Choroid plexus epithelial cell (primary cell): ENCODE measurements around the gene PPARG.
"Not testable (repeated sequence)": the region's sequence is repeated elsewhere in the genome, so short reads cannot be mapped to it uniquely, and the experiment has no call there.

Source experiments
- DNase-seq: peaks from one replicate; pipeline ENCODE4 v3.0.0-alpha.2; 2010; ENCODE audit warnings: low read depth
- H3K4me3 ChIP-seq: 2 replicates; pipeline ENCODE4 v1.5.1; 2011; ENCODE audit warnings: low read depth, mild to moderate bottlenecking, control low read depth, low read length, moderate library complexity
- CTCF ChIP-seq: conservative IDR thresholded peaks from 2 replicates; pipeline ENCODE4 v1.5.1; 2011; ENCODE audit warnings: low read depth, mild to moderate bottlenecking, control low read depth, inconsistent platforms, low read length, moderate library complexity

PPARG gene

GRCh38 chr3:12445523-12446240 lies 156.8 kb downstream of the PPARG start:
- TF ChIP-seq CTCF, result no peak
- no peak for DNase-seq

GRCh38 chr3:12446298-12446697 lies 157.4 kb downstream of the PPARG start:
- no peak for DNase-seq
- no peak for TF ChIP-seq CTCF
- no peak overlapping the region for H3K4me3 ChIP-seq

More at GRCh38 chr3:12445523-12446240, 156.8 kb downstream of the PPARG start:
- no peak overlapping the region for H3K4me3 ChIP-seq

- no peak for TF ChIP-seq CTCF
- H3K4me3 ChIP-seq, result no peak overlapping the region
- no peak for DNase-seq
These were observed 158.2 kb downstream of the PPARG start for GRCh38 chr3:12447075-12447474.

- DNase-seq, H3K4me3 ChIP-seq: not testable (repeated sequence)
These were observed 159.7 kb downstream of the PPARG start for GRCh38 chr3:12448404-12449202.

GRCh38 chr3:12449889-12450682 lies 161.2 kb downstream of the PPARG start:
- no peak for DNase-seq
- TF ChIP-seq CTCF, result no peak
- no peak overlapping the region for H3K4me3 ChIP-seq

GRCh38 chr3:12451481-12451880 lies 162.6 kb downstream of the PPARG start:
- no peak for TF ChIP-seq CTCF
- DNase-seq, result no peak

GRCh38 chr3:12451960-12452359 lies 163.1 kb downstream of the PPARG start:
- TF ChIP-seq CTCF, result no peak
- DNase-seq, result no peak
- no peak overlapping the region for H3K4me3 ChIP-seq

More at GRCh38 chr3:12451481-12451880, 162.6 kb downstream of the PPARG start:
- H3K4me3 ChIP-seq, result no peak overlapping the region
